NCI-H510A (cell line): Measurements from ENCODE around the gene ANO5.
"Not testable (repeated sequence)": the region's sequence is repeated elsewhere in the genome, so short reads cannot be mapped to it uniquely, and the experiment has no call there.

Experiments used
- DNase-seq: peaks from one replicate; lab custom pipeline; 2025; lab: John Stamatoyannopoulos, UW

The ANO5 gene

DNA sequence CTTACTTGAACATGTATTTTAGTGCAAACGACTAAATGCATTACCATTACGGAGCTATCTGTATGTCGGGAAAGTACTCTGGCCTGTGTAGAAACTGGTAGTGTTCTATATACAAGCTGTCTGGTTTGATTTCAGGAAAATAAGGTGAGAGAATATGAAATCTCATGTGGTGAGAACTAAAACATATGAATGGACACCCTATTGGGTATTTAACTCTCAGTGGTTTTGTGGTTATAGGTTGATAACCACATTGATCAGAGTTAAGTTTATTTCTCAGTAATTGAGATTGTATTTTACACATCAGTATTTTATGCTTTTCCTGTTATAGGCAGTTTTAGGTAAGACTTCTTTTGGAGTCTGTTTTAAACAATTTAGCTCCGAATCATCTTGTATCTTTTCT lies 10.4 kb downstream of the ANO5 start:
- DNase-seq = no peak

- DNase-seq = no peak
These were observed 14.3 kb downstream of the ANO5 start for GRCh38 chr11:22207162-22207561.

DNA sequence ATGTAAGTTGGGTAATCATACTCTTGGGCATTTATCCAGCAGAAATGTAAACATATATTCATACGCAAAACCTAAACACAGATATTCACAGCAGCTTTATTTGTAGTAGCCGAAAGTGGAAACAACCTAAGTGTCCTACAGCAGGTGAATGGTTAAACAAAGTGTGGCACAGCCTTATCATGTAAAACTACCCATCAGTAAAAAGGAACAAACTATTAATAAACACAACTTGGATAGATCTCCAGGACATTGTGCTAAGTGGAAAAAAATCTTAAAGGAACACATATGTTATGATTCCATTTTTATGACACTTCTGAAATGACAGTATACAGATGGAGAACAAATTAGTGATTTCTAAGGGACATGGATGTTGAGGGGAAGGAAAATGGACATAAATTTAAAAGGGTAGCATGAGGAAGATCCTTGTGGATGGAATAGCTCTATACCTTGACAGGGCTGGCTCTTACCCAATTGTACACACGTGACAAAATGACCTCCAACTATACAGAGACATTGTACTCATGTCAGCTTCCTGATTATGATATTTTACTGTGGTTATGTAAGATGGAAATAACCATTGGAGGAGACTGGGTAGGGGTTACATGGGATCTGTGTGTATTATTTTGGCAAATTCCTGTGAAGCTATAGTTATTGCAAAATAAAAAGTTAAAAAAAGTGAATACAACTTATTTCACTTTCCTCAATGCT lies 15.4 kb downstream of the ANO5 start:
- no peak for DNase-seq

- DNase-seq = no peak
These were observed 24.1 kb downstream of the ANO5 start for GRCh38 chr11:22216940-22217339.

DNA sequence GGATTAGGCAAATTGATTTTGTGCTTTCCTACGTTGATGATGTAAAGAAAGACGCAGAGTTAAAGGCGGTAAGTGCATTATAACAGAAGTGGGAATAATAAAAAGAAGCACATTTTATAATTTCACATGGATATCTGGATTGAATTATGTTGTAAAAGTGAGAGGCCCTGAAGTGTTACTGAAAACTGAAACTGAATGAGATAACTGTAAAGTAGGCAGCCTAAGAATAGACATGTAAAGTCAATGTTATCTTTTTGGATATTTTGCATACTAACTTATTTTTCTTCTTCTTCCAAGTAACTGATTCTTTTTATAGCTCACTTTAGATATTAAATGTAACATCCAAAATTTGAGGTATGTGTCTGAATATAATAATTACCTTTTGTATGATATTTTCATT lies 28.3 kb downstream of the ANO5 start:
- DNase-seq = no peak

- DNase-seq = no peak
These were observed 32.3 kb downstream of the ANO5 start for GRCh38 chr11:22225190-22225589.

GRCh38 chr11:22234743-22235142 lies 41.9 kb downstream of the ANO5 start:
- no peak for DNase-seq

DNA sequence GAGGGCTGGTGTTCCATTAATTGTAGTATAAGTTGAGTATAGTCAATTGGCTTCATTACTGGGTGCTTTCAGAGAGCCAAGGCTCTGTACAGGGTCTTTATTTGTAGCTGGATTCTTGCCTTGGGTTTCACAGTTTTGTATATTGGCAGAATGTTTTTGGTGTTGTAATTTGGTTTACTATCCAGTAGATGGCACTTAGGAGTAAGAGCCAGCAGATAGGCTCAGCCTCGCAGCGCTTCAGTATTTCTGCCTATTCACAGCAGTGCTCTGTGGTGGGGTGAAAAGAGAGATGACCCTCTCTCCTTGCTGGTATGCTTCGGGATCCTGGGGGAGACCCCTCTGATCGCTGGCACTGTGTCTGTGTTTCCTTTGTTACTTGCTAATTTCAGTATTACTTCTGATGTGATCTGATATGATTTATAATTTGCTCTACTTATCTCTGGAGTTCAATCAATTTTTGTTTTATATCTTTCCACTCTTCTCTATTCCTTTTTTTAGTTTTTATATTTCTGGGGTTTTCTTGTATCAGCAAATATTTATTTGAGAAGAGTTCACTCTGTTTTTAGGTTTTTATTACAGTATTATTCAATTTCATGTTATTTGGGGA lies 52.2 kb downstream of the ANO5 start:
- no peak for DNase-seq

GRCh38 chr11:22246992-22247391 lies 54.1 kb downstream of the ANO5 start:
- no peak for DNase-seq

GRCh38 chr11:22249871-22250270 lies 57.0 kb downstream of the ANO5 start:
- no peak for DNase-seq

DNA sequence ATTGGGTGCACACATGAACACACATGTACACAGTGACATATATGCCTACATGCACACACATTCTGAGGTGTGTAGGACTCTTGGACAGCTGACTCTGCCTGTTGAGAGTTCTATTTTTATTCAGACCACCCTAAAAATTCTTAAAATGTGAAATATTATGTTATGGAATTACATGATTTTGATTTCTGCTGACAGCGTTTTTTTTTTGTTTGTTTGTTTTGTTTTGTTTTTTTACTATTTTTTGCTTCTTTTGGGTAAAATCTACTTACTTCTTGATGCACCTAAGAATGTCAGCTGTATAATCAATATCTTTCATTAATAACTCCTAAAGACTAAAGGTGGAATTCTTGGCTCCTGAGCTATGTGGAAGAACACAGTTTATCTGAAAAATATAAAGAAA lies 64.0 kb downstream of the ANO5 start:
- DNase-seq = no peak

- no peak for DNase-seq
These were observed 70.7 kb downstream of the ANO5 start for GRCh38 chr11:22263613-22264012.

DNA sequence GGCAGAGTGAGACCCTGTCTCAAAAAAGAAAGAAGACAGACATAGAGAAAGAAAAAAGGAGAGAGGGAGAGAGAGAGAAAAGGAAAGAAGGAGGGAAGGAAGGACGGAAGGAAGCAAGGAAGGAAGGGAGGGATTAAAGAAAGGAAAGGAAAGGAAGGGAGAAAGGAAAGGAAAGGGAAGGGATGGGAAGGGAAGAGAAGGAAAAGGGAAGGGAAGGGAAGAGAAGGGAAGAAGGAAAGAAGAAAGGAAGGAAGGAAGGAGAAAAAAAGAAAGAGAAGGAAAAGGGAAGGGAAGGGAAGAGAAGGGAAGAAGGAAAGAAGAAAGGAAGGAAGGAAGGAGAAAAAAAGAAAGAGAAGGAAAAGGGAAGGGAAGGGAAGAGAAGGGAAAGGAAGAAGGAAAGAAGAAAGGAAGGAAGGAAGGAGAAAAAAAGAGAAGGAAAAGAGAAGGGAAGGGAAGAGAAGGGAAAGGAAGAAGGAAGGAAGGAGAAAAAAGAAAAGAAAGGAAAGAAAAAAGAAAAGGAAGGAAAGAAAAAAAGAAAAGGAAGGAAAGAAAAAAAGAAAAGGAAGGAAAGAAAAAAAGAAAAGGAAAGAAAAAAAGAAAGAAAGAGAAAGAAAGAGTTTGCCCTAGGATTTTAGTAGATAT lies 76.2 kb downstream of the ANO5 start:
- DNase-seq = not testable (repeated sequence)

DNA sequence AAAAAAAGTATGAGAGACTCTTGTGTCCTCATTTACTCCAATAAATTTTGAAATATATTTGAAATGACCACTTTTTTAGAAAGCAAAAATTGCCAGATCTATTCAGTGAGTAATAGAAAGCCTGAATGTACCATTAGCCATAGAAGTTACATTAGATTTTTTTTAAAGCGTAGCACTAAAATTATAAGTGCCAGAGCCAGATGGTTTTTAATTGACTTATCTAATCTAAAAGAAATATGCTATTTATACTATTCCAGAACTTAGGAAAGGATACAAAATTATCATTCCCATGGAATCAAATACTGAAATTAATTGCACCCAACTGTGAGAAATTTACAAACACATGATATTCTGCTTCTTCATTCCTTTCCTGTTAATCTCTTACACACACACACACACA lies 80.9 kb downstream of the ANO5 start:
- no peak for DNase-seq

- DNase-seq = no peak
These were observed 82.7 kb downstream of the ANO5 start for GRCh38 chr11:22275600-22275999.

- no peak for DNase-seq
These were observed 83.7 kb downstream of the ANO5 start for GRCh38 chr11:22276535-22276934.

- not testable (repeated sequence) for DNase-seq
These were observed 92.1 kb downstream of the ANO5 start for GRCh38 chr11:22284991-22285390.

DNA sequence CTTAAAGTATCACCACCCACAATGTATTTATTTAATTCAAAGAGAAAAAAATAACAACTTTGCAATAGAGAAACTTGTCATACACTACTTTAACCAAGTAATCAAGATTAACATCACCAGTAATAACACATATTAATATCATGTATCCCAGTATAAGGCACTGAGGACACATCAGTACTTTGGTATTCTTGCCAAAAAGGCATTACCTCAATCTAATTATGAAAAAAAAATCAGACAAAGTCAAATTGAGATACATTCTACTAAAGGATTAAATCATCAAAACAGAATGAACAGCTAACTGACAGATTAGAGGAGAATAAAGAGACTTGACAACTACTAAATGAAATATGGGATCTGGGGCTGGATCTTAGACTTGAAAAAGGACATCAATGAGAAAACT lies 109.5 kb downstream of the ANO5 start:
- DNase-seq = no peak

- no peak for DNase-seq
These were observed 111.6 kb downstream of the ANO5 start for GRCh38 chr11:22304337-22304961.

- no peak for DNase-seq
These were observed 124.8 kb downstream of the ANO5 start for GRCh38 chr11:22317656-22318055.

- no peak for DNase-seq
These were observed 138.9 kb downstream of the ANO5 start for GRCh38 chr11:22331771-22332170.
